HTERT RPE-1 (cell line): ENCODE results near the gene MRPL30.
"Not testable (repeated sequence)": the region's sequence is repeated elsewhere in the genome, so short reads cannot be mapped to it uniquely, and the experiment has no call there.

ENCODE experiments used
- in situ Hi-C: fragments of 300-500 bp; cut with MboI; formaldehyde crosslinking; loops from 4 replicates; pipeline ENCODE4 v1.14.3; 2020; ENCODE audit warnings: low sequenced_read_pairs

The MRPL30 gene

DNA sequence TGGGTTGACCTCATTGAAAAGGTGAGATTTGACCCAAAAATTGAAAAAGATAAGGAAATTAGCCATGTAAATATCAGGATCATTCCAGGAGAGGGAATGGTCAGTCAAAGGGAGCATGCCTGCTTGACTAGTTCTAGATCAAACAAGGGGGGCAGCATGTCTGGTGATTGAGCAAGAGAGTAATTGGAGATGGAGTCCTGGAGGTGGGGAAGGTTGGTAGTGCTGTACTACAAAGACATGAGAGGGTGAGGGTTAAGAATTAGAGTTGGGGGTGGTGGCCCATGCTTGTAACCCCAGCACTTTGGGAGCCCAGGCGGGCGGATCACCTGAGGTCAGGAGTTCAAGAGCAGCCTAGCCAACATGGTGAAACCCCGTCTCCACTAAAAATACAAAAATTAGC, 2.0 kb downstream of the MRPL30 start:
- in situ Hi-C loops: no loop called here

DNA sequence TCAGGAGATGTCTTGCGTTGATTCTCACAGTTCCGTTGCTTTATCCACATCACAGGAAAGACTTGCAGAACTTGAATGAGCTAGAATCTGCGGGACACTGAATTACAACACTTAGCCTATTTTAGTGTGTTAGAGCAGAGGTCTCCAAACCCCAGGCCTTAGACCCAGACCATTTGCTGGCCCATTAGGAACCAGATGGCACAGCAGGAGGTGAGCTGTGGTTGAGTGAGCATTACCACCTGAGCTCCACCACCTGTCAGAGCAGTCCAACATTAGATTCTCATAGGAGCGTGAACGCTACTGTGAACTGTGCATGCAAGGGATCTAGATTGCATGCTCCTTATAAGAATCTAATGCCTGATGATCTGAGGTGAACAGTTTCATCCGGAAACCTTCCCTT, 3.8 kb downstream of the MRPL30 start:
- in situ Hi-C loops: no loop called here

DNA sequence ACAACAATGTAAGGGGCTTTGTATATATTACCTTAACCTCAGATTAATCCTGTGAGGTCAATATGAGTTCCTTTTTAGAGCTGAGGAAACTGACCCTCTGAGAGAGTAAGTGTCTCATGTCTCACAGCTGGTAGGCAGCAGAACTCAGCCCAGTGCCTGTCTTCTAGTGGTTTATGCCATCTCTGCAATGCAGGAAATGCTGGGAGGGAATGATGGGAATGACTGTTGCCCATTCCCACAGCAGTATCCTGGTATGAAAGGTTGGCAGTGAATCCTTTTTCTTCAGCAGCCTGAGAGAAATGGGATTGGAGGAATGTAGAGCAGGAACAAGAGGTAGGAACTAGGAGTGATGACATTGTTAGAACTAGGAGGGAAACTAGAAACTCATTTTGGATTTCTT, 6.0 kb downstream of the MRPL30 start:
- in situ Hi-C loops: no loop called here

DNA sequence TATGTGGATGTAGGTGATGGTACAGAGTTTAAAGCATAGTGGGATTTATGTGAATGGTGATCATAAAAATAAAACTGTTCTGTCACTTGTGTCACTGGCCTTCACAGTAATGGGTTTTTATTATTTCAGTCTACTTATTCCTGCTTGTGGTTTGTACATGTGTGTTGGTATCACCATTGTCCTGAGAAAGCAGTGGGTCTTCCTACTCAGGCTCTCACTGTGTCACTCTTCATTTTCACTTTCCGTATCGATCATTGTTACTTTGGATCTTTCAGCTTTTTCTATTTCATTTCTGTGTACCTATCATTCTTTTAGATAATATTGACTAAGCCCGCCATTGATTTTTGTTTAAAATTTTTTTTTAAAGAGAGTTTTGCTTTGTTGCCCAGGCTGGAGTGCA, 7.4 kb downstream of the MRPL30 start:
- in situ Hi-C loops: no loop called here

DNA sequence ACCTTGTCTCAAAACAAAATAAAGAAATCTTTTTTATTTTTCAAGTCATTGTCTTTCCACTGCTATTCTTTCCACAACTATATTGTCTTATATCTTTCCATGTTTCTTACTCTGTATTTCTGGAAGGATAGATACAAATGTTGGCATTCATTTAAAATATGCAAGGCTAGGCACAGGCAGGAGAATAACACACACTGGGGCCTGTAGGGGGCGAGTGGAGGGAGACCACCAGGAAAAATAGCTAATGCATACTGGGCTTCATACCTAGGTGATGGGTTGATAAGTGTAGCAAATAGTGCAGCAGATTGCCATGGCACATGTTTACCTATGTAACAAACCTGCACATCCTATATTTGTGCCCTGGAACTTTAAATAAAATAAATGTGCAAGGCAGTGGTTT, 9.6 kb downstream of the MRPL30 start:
- in situ Hi-C loops: no loop called here

DNA sequence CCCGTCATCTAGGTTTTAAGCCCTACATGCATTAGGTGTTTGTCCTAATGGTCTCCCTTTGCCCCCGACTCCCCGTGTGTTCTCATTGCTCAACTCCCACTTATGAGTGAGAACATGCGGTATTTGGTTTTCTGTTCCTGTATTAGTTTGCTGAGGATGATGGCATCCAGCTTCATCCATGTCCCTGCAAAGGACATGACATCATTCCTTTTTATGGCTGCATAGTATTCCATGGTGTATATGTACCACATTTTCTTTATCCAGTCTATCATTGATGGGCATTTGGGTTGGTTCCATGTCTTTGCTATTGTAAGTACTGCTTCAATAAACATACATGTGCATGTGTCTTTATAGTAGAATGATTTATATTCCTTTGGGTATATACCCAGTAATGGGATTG, 11.4 kb downstream of the MRPL30 start:
- in situ Hi-C loops: not testable (repeated sequence)

DNA sequence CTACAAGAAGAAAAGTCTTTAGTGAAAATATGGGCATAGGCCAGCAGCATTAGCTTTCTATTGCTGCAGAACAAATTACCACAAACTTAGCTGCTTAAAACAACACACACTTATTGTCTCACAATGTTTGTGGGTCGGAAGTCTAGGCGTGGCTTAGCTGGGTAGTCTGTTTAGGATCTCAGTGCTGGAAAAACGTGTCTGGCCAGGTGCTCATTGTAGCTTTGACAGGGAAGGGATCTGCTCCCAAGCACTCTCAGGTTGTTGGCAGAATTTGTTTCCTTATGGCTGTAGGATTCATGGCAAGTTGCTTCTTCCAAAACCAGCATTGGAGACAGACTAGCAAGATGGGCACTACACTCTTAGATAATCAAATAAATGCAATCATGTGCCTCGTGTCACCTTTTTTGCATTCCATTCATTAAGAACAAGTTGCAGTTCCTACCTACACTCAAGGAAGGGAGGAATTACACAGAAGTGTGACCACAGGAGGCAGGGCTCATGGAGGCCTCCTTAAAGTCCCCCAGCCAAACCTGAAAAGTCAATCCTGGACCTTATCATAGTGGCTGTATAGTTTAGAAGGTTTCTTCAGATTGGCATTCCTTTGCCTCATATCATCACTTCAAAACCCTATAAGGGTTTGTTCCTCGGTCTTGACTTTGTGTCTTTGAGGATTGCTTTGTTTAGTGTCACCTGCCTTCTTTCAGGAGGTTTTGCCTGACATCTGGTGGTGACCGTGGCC, 17.3 kb downstream of the MRPL30 start:
- in situ Hi-C loops: no loop called here

DNA sequence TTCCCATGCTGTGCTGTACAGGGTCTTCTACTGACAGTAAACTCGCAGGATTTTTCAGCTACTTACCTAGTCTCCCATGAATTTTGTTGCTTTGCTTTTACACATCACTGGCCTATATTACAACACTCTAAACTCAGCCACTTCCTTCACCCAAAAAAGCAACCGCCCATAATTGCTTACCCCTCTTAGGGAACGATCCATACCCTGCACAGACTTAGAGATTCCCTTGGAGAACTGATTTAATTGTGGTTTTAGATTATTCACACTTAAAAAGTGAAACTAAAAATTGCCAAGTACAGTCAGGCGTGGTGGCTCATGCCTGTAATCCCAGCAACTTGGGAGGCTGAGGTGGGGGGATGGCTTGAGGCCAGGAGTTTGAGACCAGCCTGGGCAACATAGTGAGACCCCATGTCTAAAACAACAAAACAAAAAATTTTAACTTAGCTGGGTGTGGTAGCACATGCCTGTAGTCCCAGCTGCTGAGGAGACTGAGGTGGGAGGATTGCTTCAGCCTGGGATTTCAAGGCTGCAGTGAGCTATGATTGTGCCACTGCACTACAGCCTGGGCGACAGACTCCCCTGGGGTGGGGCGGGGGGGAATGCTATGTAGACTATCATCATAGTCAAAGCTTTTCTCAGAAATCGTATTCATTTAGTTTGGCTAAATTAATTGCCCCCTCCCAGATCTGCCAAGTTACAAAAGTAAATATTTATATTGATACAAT, 19.3 kb downstream of the MRPL30 start:
- in situ Hi-C loops: no loop called here

DNA sequence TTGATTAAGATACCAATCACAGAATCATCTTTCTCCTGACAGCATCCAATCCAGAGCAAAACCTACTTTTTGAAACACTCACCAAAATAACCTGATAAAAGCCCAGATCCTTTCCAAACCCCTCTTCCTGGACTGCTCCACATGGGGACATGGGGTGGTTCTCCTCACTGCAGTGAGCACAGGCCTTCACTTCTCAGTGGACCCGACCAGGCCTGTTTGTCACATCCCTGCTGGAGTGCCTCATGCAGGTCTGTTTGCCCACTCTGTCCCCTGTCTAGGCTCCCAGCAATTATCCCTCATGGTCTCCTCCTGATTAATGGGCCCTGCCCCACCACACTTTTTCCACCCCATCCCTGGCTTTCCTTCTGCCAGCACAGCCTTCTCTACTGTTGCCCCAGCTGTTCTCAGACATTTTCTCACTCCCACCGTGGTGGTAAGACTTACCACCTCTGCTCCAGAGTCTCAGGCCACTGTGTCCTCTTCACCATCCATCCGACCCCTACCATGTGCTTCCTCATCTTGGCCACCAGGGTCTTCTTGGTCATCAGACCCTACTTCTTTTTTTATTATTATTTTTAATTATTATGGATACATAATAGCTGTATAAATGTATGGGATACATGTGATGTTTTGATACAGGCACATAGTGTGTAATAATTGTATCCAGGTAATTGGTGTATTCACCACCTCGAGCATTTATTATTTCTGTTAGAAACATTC, 21.1 kb downstream of the MRPL30 start:
- in situ Hi-C loops: no loop called here

DNA sequence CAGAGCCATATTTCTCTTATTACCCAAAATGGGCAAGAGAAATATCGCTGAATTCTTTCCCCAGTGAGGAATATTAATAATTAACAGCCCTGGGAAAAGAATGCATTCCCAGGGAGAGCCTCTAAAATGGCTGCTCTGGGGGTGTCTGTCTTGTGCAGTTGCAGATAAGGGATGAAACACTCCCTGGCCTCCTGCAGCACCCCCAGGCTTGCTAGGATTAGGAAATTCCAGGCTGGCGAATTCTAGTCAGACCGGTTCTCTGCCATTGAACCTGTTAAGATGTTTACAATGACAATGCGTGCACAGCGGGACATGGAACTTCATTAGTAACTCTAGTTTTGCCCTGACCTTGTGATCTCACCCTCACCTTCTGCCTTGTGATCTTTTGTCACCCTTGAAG, 24.5 kb downstream of the MRPL30 start:
- in situ Hi-C loops: no loop called here

DNA sequence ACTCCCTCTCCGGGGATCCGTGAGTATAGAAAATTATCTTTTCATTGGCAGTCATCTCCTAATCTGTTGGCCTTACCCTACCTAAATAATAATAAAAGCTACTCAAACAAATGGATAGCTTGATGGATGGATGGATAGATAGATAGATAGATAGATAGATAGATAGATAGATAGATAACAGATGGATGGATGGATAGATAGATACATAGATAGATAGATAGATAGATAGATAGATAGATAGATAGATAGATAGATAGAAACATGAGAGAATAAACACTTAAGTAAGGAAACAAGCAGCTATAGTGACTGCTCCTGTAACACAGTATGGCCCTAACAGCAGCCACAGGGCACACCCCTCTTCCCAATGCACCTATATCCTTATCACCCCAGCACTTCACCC, 35.1 kb downstream of the MRPL30 start:
- in situ Hi-C loops: no loop called here

DNA sequence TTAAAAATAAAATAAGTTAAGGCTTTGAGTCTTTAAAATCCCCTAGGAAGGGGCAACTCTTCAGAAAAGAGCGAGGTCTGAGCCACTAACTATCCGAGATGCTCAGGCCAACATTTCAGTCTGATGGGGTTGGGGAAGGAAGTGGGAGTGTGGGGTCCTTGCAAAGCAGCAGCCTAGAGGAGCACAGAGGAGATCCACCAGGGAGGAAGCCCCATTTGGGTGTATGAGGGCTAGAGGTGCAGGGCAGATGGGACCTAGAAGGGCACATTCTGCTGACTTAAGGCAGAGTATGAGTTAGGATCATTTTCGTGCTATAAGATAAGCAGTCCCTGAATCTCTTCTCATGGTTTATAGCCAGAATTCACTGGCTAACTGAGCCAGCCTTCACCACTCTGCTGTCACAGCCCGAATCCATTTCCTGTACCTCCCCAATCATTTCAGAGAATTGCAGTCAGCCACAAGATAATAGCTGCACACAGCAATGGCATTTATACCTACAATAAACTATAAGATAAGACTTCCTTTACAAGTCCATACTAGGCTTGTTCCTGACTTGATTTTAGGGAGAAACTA, 37.0 kb downstream of the MRPL30 start:
- in situ Hi-C loops: no loop called here

DNA sequence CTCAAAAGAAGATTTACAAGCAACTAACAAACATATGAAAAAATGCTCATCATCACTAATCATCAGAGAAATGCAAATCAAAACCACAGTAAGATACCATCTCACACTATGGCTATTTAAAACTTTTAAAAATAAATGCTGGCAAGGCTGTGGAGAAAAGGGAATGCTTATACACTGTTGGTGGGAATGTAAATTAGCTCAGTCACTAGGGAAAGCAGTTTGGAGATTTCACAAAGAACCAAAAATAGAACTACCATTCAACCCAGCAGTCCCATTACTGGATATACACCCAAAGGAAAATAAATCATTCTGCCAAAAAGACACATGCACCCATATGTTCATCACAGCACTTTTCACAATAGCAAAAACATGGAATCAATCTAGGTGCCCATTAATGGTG, 52.2 kb downstream of the MRPL30 start:
- in situ Hi-C loops: not testable (repeated sequence)

DNA sequence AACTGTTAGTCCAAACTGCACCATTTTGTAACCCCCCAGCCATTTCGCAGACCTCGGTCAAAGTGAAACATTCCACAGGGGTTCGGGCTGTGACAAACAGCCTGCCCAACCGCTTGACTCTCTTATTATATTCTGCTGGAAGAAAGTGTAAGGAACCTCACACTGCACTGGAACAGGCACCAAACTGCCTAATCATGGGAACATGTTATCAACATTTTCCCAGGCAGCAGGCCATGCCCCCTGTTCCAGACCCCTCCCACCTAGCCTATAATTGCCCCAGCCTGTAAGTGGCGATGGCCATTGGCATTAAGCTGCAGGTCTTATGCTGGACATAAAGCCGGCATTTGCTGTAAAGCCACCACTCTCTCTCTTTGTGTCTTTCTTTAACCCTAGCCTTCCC, 57.6 kb downstream of the MRPL30 start:
- in situ Hi-C loops: no loop called here

DNA sequence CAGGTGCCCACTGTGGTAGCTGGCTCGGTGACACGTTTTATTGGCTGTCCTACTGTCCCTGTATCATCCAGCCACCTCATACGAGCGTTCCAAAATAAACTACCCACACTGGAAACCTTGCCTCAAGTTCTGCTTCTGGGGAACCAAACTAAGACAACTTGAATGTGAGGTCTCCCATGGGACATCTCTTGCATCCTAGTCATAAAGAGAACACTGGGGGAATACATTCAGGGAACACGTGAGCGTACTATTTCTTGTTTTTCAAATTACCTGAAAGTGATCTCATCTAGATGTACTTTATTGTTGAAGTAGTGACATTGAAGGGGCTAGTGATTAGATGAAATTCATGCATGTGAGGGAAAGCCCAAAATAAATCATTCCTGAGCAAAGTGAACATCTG, 59.4 kb downstream of the MRPL30 start:
- in situ Hi-C loops: no loop called here

DNA sequence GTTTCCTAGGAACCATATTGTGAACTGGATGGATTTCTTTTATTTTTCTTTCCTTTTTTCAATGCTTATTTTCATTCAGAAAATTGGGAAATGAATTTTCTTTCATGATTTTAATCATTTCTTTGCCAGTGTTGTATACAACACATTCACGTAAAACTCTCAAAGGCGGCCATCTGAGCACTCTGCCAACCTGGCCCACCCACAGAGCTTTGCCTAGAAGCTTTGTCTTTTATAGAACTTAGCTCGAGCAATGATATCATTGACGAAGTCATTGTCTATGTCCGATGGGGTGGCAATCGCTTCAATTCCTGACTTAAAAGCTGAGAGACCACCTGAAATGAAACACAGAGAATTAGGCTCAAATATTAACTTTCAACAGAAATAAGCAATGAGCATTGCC, 61.2 kb downstream of the MRPL30 start:
- in situ Hi-C loops: no loop called here
